Measurements from ENCODE around the gene DAP.

Gene DAP

DNA sequence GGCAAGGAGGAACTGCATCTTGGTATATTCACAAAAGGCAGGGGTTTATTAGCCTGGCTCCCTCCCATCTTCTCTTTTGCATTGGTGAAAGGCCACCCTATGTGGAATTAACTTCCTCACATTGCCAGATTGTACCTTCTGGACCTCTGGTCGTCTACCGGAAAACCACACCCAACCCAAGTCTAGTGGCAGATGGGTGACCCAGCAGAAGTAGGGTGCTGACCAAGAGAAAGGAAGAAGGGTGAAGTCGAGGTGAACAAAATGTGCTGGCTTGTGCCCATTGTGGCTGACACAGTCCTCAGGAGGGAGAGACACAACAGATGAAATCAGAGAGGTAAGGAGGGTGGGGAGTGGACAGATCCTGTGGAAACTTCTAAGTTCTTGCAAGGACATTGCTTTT lies 39.8 kb upstream of the DAP start:
- H3K79me2 ChIP-seq (ENCODE audit: insufficient read depth, low read length), result no peaks in the 10 kb centered on the region
- H4K20me1 ChIP-seq (ENCODE audit: insufficient read depth, low read length), result no peaks in the 10 kb centered on the region
- no peaks in the 10 kb centered on the region for H3K9me3 ChIP-seq (ENCODE audit: insufficient read depth, low read length, severe bottlenecking)
- H3K36me3 ChIP-seq (ENCODE audit: insufficient read depth, low read length), result no peaks in the 10 kb centered on the region
- DNase-seq, result no peak
- no peak for ATAC-seq (ENCODE audit: insufficient read depth, low read depth)
- no peak overlapping the region for H3K9ac ChIP-seq (ENCODE audit: low read depth, low read length)
- no peak for TF ChIP-seq EZH2 (IDR thresholded peaks at IDR 0.05; ENCODE audit: borderline replicate concordance, low read depth, low read length, severe bottlenecking)
- TF ChIP-seq, protein P1, sequence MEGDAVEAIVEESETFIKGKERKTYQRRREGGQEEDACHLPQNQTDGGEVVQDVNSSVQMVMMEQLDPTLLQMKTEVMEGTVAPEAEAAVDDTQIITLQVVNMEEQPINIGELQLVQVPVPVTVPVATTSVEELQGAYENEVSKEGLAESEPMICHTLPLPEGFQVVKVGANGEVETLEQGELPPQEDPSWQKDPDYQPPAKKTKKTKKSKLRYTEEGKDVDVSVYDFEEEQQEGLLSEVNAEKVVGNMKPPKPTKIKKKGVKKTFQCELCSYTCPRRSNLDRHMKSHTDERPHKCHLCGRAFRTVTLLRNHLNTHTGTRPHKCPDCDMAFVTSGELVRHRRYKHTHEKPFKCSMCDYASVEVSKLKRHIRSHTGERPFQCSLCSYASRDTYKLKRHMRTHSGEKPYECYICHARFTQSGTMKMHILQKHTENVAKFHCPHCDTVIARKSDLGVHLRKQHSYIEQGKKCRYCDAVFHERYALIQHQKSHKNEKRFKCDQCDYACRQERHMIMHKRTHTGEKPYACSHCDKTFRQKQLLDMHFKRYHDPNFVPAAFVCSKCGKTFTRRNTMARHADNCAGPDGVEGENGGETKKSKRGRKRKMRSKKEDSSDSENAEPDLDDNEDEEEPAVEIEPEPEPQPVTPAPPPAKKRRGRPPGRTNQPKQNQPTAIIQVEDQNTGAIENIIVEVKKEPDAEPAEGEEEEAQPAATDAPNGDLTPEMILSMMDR (IDR thresholded peaks at IDR 0.05; ENCODE audit: borderline replicate concordance, extremely low read depth, low read length, poor library complexity, severe bottlenecking), result no peak
- peaks cover 10% of the 10 kb centered on the region for H3K27me3 ChIP-seq (ENCODE audit: insufficient read depth, low read length, poor library complexity)
- H3K4me2 ChIP-seq (ENCODE audit: insufficient read depth, low read length), result no peak overlapping the region
- no peak overlapping the region for H3K4me3 ChIP-seq (ENCODE audit: low read depth in 1 of 2, low read length in 2 of 2)
- H3K4me1 ChIP-seq (ENCODE audit: insufficient read depth, low read length), result no peaks in the 10 kb centered on the region
- no peak overlapping the region for H3K27ac ChIP-seq (ENCODE audit: low read length)
- H2AFZ ChIP-seq (ENCODE audit: low read depth, low read length), result no peak overlapping the region

DNA sequence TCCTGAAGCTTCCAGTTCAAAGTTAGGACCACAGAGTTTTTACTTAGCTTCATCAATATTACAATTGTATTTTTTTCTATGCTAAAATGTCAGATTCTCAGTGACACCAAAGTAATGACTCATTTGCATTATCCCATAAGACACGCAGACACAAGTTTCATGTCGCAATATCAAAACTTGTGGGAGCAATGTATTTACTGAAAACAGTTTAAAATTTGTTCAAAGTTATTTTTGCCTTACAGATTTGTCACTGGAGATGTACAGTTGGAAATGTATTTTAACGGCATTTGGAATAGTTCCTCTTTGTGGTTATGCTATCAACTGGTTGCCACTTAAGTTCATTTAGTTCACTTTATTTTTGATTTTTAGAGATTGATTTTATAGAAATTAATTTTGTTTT lies 36.2 kb upstream of the DAP start:
- no peak for TF ChIP-seq EZH2 (IDR thresholded peaks at IDR 0.05; ENCODE audit: borderline replicate concordance, low read depth, low read length, severe bottlenecking)
- TF ChIP-seq, protein P1 (IDR thresholded peaks at IDR 0.05; ENCODE audit: borderline replicate concordance, extremely low read depth, low read length, poor library complexity, severe bottlenecking), result no peak
- H3K79me2 ChIP-seq (ENCODE audit: insufficient read depth, low read length), result no peaks in the 10 kb centered on the region
- no peaks in the 10 kb centered on the region for H3K4me1 ChIP-seq (ENCODE audit: insufficient read depth, low read length)
- no peak overlapping the region for H3K27ac ChIP-seq (ENCODE audit: low read length)
- DNase-seq (no peak), ATAC-seq (ENCODE audit: insufficient read depth, low read depth) (no peak)
- H3K4me3 ChIP-seq (ENCODE audit: low read depth in 1 of 2, low read length in 2 of 2), result no peak overlapping the region
- no peaks in the 10 kb centered on the region for H4K20me1 ChIP-seq (ENCODE audit: insufficient read depth, low read length)
- H3K9ac ChIP-seq (ENCODE audit: low read depth, low read length), result no peak overlapping the region
- no peak overlapping the region for H2AFZ ChIP-seq (ENCODE audit: low read depth, low read length)
- H3K36me3 ChIP-seq (ENCODE audit: insufficient read depth, low read length), result no peaks in the 10 kb centered on the region
- no peaks in the 10 kb centered on the region for H3K9me3 ChIP-seq (ENCODE audit: insufficient read depth, low read length, severe bottlenecking)
- H3K4me2 ChIP-seq (ENCODE audit: insufficient read depth, low read length), result no peak overlapping the region
- H3K27me3 ChIP-seq (ENCODE audit: insufficient read depth, low read length, poor library complexity), result peaks cover 10% of the 10 kb centered on the region

DNA sequence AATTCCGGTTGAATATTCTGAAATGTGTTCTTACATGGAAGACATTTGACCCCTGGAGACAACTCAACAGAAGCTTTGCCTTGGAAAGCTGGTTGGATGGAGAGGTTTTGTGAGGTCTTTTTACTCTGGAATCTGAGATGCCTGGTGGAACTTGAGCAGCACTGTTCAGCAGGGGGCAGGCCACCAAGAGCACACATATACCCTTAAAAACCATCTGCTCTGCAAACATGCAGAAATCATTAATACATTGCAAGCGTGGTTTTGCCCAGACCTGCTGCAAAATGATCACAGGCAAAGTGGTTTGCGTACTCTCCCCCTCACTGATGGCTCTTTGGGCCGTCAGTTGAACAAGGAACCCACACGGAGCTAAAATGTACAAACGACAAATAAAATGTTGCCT lies 32.8 kb upstream of the DAP start:
- H3K9me3 ChIP-seq (ENCODE audit: insufficient read depth, low read length, severe bottlenecking), result no peaks in the 10 kb centered on the region
- H3K36me3 ChIP-seq (ENCODE audit: insufficient read depth, low read length), result no peaks in the 10 kb centered on the region
- H3K4me2 ChIP-seq (ENCODE audit: insufficient read depth, low read length), result no peak overlapping the region
- H4K20me1 ChIP-seq (ENCODE audit: insufficient read depth, low read length), result no peaks in the 10 kb centered on the region
- no peak for TF ChIP-seq EZH2 (IDR thresholded peaks at IDR 0.05; ENCODE audit: borderline replicate concordance, low read depth, low read length, severe bottlenecking)
- TF ChIP-seq, protein P1 (IDR thresholded peaks at IDR 0.05; ENCODE audit: borderline replicate concordance, extremely low read depth, low read length, poor library complexity, severe bottlenecking), result no peak
- H3K27me3 ChIP-seq (ENCODE audit: insufficient read depth, low read length, poor library complexity), result peaks cover 3% of the 10 kb centered on the region
- DNase-seq (no peak), ATAC-seq (ENCODE audit: insufficient read depth, low read depth) (no peak)
- H2AFZ ChIP-seq (ENCODE audit: low read depth, low read length), result no peak overlapping the region
- no peak overlapping the region for H3K4me3 ChIP-seq (ENCODE audit: low read depth in 1 of 2, low read length in 2 of 2)
- no peak overlapping the region for H3K9ac ChIP-seq (ENCODE audit: low read depth, low read length)
- H3K79me2 ChIP-seq (ENCODE audit: insufficient read depth, low read length), result no peaks in the 10 kb centered on the region
- no peaks in the 10 kb centered on the region for H3K4me1 ChIP-seq (ENCODE audit: insufficient read depth, low read length)
- H3K27ac ChIP-seq (ENCODE audit: low read length), result no peak overlapping the region

DNA sequence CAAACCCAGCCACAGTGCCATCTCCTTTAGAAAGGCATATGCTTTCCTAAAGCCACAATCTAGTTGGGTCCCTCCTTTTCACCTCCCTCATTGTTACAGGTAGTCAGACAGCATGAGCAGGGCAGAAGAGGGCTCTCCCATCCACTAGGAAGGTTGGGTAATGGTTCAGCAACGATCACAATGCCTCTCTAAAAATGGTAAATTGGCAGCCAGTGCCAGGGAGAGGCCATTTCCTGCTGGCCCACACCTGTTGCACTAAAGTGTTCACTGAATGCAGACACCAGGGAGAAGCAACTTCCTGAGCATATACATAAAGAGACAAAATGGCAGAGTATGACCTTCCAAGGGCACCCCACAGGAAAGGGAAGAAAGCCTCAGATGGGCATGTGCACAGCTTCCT lies 31.3 kb upstream of the DAP start:
- no peak overlapping the region for H3K27ac ChIP-seq (ENCODE audit: low read length)
- no peaks in the 10 kb centered on the region for H3K79me2 ChIP-seq (ENCODE audit: insufficient read depth, low read length)
- TF ChIP-seq, protein P1 (IDR thresholded peaks at IDR 0.05; ENCODE audit: borderline replicate concordance, extremely low read depth, low read length, poor library complexity, severe bottlenecking), result no peak
- no peaks in the 10 kb centered on the region for H4K20me1 ChIP-seq (ENCODE audit: insufficient read depth, low read length)
- ATAC-seq (ENCODE audit: insufficient read depth, low read depth), result no peak
- DNase-seq, result no peak
- H3K9ac ChIP-seq (ENCODE audit: low read depth, low read length), result no peak overlapping the region
- H2AFZ ChIP-seq (ENCODE audit: low read depth, low read length), result no peak overlapping the region
- no peaks in the 10 kb centered on the region for H3K36me3 ChIP-seq (ENCODE audit: insufficient read depth, low read length)
- H3K4me1 ChIP-seq (ENCODE audit: insufficient read depth, low read length), result no peaks in the 10 kb centered on the region
- H3K4me3 ChIP-seq (ENCODE audit: low read depth in 1 of 2, low read length in 2 of 2), result no peak overlapping the region
- H3K27me3 ChIP-seq (ENCODE audit: insufficient read depth, low read length, poor library complexity), result peaks cover 3% of the 10 kb centered on the region
- no peak overlapping the region for H3K4me2 ChIP-seq (ENCODE audit: insufficient read depth, low read length)
- no peaks in the 10 kb centered on the region for H3K9me3 ChIP-seq (ENCODE audit: insufficient read depth, low read length, severe bottlenecking)
